ENCODE data around the gene HEXD.

HEXD gene

GRCh38 chr17:82403662-82404660 is 14.2 kb upstream of the HEXD start:
- no peak for DNase-seq (ENCODE audit: low spot score)
- TF ChIP-seq CTCF (IDR thresholded peaks at IDR 0.05; ENCODE audit: extremely low read depth, missing control alignments), result no peak

- TF ChIP-seq CTCF (IDR thresholded peaks at IDR 0.05; ENCODE audit: extremely low read depth, missing control alignments), result no peak
- DNase-seq (ENCODE audit: low spot score), result no peak
Observed at GRCh38 chr17:82405051-82405450, 13.1 kb upstream of the HEXD start.

GRCh38 chr17:82406131-82406671 is 11.9 kb upstream of the HEXD start:
- TF ChIP-seq CTCF (IDR thresholded peaks at IDR 0.05; ENCODE audit: extremely low read depth, missing control alignments), result no peak
- no peak for DNase-seq (ENCODE audit: low spot score)

- no peak for DNase-seq (ENCODE audit: low spot score)
- TF ChIP-seq CTCF (IDR thresholded peaks at IDR 0.05; ENCODE audit: extremely low read depth, missing control alignments), result no peak
Observed at GRCh38 chr17:82407255-82407654, 10.9 kb upstream of the HEXD start.

GRCh38 chr17:82408288-82408937 is 9.7 kb upstream of the HEXD start:
- DNase-seq (ENCODE audit: low spot score), result no peak
- TF ChIP-seq CTCF (IDR thresholded peaks at IDR 0.05; ENCODE audit: extremely low read depth, missing control alignments), result no peak

GRCh38 chr17:82408938-82409318 is 9.2 kb upstream of the HEXD start:
- no peak for DNase-seq (ENCODE audit: low spot score)
- TF ChIP-seq CTCF (IDR thresholded peaks at IDR 0.05; ENCODE audit: extremely low read depth, missing control alignments), result no peak
